ENCODE measurements around the gene FAM163B. TPM values are rescaled to one million over a fixed set of nuclear protein-coding genes. Genes with fewer than 3 reads are reported as not detected.

Gene FAM163B
- total and polyA plus RNA-seq, 2 of the 8 experiments (the other 6 are each of a cell fraction or from before 2014, with no cell fraction given) = 0.63 to 1.0 TPM

DNA sequence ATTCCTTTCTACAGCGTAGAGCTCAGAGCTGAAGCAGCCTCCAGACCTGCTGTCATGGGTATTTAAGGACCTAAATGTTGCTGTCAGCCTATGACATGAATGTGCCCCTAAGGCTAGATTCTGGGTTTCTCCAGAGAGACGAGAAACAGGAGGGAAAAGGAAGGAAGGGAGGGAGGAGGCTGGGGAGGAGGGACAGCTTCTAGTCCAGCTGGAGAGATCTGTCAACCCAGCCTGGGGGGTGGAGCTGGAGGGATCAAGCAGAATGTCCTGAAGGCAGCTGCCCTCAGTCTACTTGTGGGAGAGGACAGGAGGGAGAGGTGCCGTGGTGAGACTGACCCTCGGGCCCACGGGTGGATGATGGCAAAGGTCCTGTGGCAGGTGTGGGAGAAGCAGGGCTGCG is 25.9 kb upstream of the FAM163B start (continued):
- TF ChIP-seq KDM1A (IDR thresholded peaks at IDR 0.05; ENCODE audit: borderline replicate concordance, low read length) = no peak

All from H1 (cell line).